HL-60 (cell line): Measurements from ENCODE around the gene PHLPP2.

ENCODE experiments used
- DNase-seq, 2 experiments: peaks; one replicate each; pipeline ENCODE4 v3.0.0-alpha.2; 2010 to 2020; ENCODE audit warnings: low read depth in 1 of 2, low spot score in 1 of 2
- H3K27ac ChIP-seq: fragments of 250-450 bp; sonication (Bioruptor Pico); replicated peaks from 2 replicates; pipeline ENCODE4 v1.5.1; 2020; ENCODE audit warnings: mild to moderate bottlenecking, moderate library complexity
- H3K27me3 ChIP-seq: fragments of 250-450 bp; sonication (Bioruptor Pico); 2 replicates; pipeline ENCODE4 v1.5.1; 2021; ENCODE audit warnings: mild to moderate bottlenecking, moderate library complexity; ENCODE audit not compliant: insufficient read depth, poor library complexity, severe bottlenecking
- H3K4me3 ChIP-seq: replicated peaks from 2 replicates; pipeline ENCODE4 v1.5.1; 2011; ENCODE audit warnings: mild to moderate bottlenecking, control low read depth, low read length; ENCODE audit not compliant: insufficient read depth
- CTCF ChIP-seq: IDR thresholded peaks from one replicate; pipeline ENCODE4 v1.5.1; 2011; ENCODE audit warnings: low read length, control low read depth, inconsistent platforms; ENCODE audit not compliant: insufficient read depth
- GABPA ChIP-seq: IDR thresholded peaks from 2 replicates; pipeline ENCODE4 v1.6.1; 2012; ENCODE audit warnings: low read depth
- POLR2AphosphoS5 ChIP-seq: IDR thresholded peaks from 2 replicates; pipeline ENCODE4 v1.6.1; 2012; ENCODE audit warnings: low read depth
- REST ChIP-seq: IDR thresholded peaks from 2 replicates; pipeline ENCODE4 v1.6.1; 2012; ENCODE audit warnings: low read depth; ENCODE audit not compliant: insufficient replicate concordance
- SPI1 ChIP-seq: IDR thresholded peaks from 2 replicates; pipeline ENCODE4 v1.6.1; 2012; ENCODE audit warnings: low read depth, mild to moderate bottlenecking, borderline replicate concordance

PHLPP2 gene

GRCh38 chr16:71675380-71675779, 49.1 kb downstream of the PHLPP2 start:
- Histone ChIP-seq H3K27ac (no peak overlapping the region), H3K4me3 (no peak overlapping the region), H3K27me3 (no peaks in the 10 kb centered on the region)
- no peak for DNase-seq
- no peak for TF ChIP-seq REST
- no peak for TF ChIP-seq CTCF
- no peak for TF ChIP-seq POLR2AphosphoS5
- no peak for TF ChIP-seq SPI1
- no peak for TF ChIP-seq GABPA

- TF ChIP-seq GABPA (no peak), CTCF (no peak), REST (no peak), POLR2AphosphoS5 (no peak), SPI1 (no peak)
- H3K27me3 ChIP-seq = no peaks in the 10 kb centered on the region
- no peak overlapping the region for H3K27ac ChIP-seq
- DNase-seq = no peak
- H3K4me3 ChIP-seq = no peak overlapping the region
Measured at GRCh38 chr16:71674229-71674628, 50.3 kb downstream of the PHLPP2 start.

GRCh38 chr16:71673582-71673973, 50.9 kb downstream of the PHLPP2 start:
- no peak for DNase-seq
- no peak overlapping the region for H3K4me3 ChIP-seq
- no peaks in the 10 kb centered on the region for H3K27me3 ChIP-seq
- no peak overlapping the region for H3K27ac ChIP-seq
- no peak for TF ChIP-seq REST
- TF ChIP-seq GABPA = no peak
- no peak for TF ChIP-seq CTCF
- no peak for TF ChIP-seq SPI1
- TF ChIP-seq POLR2AphosphoS5 = no peak
